NB4 (cell line): ENCODE measurements around the gene SUFU.

ENCODE experiments used
- DNase-seq: peaks from one replicate; pipeline ENCODE4 v3.0.0; 2010; ENCODE audit warnings: low read depth
- H3K4me3 ChIP-seq: one replicate; pipeline ENCODE4 v1.5.1; 2011; ENCODE audit warnings: mild to moderate bottlenecking, low read depth, low read length, moderate library complexity
- CTCF ChIP-seq: IDR thresholded peaks from one replicate; pipeline ENCODE4 v1.5.1; 2012; ENCODE audit warnings: low read depth, low read length
- MAX ChIP-seq: IDR thresholded peaks from 2 replicates; pipeline ENCODE4 v1.6.1; 2011; ENCODE audit warnings: low read depth, low read length
- MYC ChIP-seq: IDR thresholded peaks from 2 replicates; pipeline ENCODE4 v1.6.1; 2011; ENCODE audit warnings: low read depth, low read length
- POLR2A ChIP-seq: IDR thresholded peaks from 2 replicates; pipeline ENCODE4 v1.6.1; 2011; ENCODE audit warnings: mild to moderate bottlenecking; ENCODE audit not compliant: insufficient read length; ENCODE audit errors: extremely low read depth

Gene SUFU

GRCh38 chr10:102461187-102462054 lies 42.4 kb upstream of the SUFU start:
- peak; percentile 90 for DNase-seq

GRCh38 chr10:102462512-102463054 lies 41.2 kb upstream of the SUFU start:
- DNase-seq = no peak
- no peak overlapping the region for H3K4me3 ChIP-seq
- no peak for TF ChIP-seq CTCF
- TF ChIP-seq POLR2A = no peak
- TF ChIP-seq MYC = no peak
- no peak for TF ChIP-seq MAX

More at GRCh38 chr10:102461187-102462054, 42.4 kb upstream of the SUFU start:
- TF ChIP-seq MAX = peak; percentile 62
- no peak for TF ChIP-seq CTCF
- H3K4me3 ChIP-seq = peak overlapping the region; percentile 42

GRCh38 chr10:102463983-102464382 lies 39.8 kb upstream of the SUFU start:
- no peak for DNase-seq
- H3K4me3 ChIP-seq = no peak overlapping the region
- no peak for TF ChIP-seq MYC
- no peak for TF ChIP-seq MAX
- TF ChIP-seq CTCF = no peak
- no peak for TF ChIP-seq POLR2A

GRCh38 chr10:102465466-102465865 lies 38.3 kb upstream of the SUFU start:
- no peak overlapping the region for H3K4me3 ChIP-seq
- no peak for DNase-seq
- TF ChIP-seq POLR2A = no peak
- no peak for TF ChIP-seq CTCF
- TF ChIP-seq MAX = no peak
- TF ChIP-seq MYC = no peak

GRCh38 chr10:102467318-102467717 lies 36.5 kb upstream of the SUFU start:
- H3K4me3 ChIP-seq = no peak overlapping the region
- TF ChIP-seq MYC (no peak), CTCF (no peak), MAX (no peak), POLR2A (no peak)
- no peak for DNase-seq
